ENCODE measurements around the gene DGKH. TPM values are rescaled to one million over a fixed set of nuclear protein-coding genes. Genes with fewer than 3 reads are reported as not detected.

Gene DGKH
- total and polyA plus RNA-seq, 9 of the 15 experiments (the other 6 are each of a cell fraction or from before 2014, with no cell fraction given): 0.38 to 4.4 (median 3.1) TPM

- BruUV-seq (replicated peaks): no TSS peak
- ChIA-PET POLR2A (interaction anchor here (1.0 to 1.2 kb wide), 2 partner anchors 8 to 10 kb away, joined by 3 read pairs; no protein-coding TSS in a partner anchor), CTCF (ENCODE audit: low intra/inter-chr PET ratio) (no interaction called here)
- Histone ChIP-seq H3K27me3 (ENCODE audit: control insufficient read depth in 2 of 2, insufficient read depth in 2 of 2, low read length in 2 of 2) (no peaks in the 10 kb centered on the region), H3K36me3 (ENCODE audit: control insufficient read depth, insufficient read depth, low read length) (peaks cover 8% of the 10 kb centered on the region; the same call in 1 of the 3 replicates), H3K9me3 (replicated peaks; ENCODE audit: control insufficient read depth, insufficient read depth, low read depth, low read length) (peaks cover 3% of the 10 kb centered on the region), H3K4me1 (replicated peaks in 1 of 2; ENCODE audit: control insufficient read depth in 2 of 2, insufficient read depth in 2 of 2, low read length in 2 of 2) (peaks cover 3 to 10% of the 10 kb centered on the region in 2 experiments; a peak in 1 of 5 replicates), H3K79me2 (ENCODE audit: control insufficient read depth, insufficient read depth, low read length) (peaks cover 3% of the 10 kb centered on the region; the same call in 1 of the 3 replicates), H3K27ac (ENCODE audit: extremely low read depth, low read depth, low read length) (peak overlapping the region; percentile 67), H3K9me1 (ENCODE audit: control insufficient read depth, insufficient read depth, low read length) (no peaks in the 10 kb centered on the region), H3K4me3 (no peak overlapping the region), H2AFZ (ENCODE audit: low read depth, low read length) (peak overlapping the region; percentile 71), H3K4me2 (ENCODE audit: insufficient read depth, low read length) (peak overlapping the region; percentile 75), H3K9ac (ENCODE audit: insufficient read depth in 1 of 2, low read depth in 2 of 2, low read length in 2 of 2) (peak overlapping the region; percentile 36 to 73; a peak in 3 of 4 replicates), H4K20me1 (replicated peaks; ENCODE audit: control insufficient read depth, insufficient read depth, low read length) (no peaks in the 10 kb centered on the region)
- FAIRE-seq (no peak), DNase-seq (ENCODE audit: extremely low read depth in 1 of 4, low spot score in 3 of 4) (peak in 1 of 4 experiments; percentile 33), ATAC-seq (peak; percentile 76)
- WGBS (ENCODE audit: insufficient coverage, low coverage, missing lambda C conversion rate): 9% methylated on average over 1 of the region's 1 CpG
- TF ChIP-seq ZNF507 (tag; conservative IDR thresholded peaks at IDR 0.05) (no peak), KDM5B (IDR thresholded peaks at IDR 0.05; ENCODE audit: insufficient replicate concordance, low read depth, low read length) (peak; percentile 36), MAFG (tag; conservative IDR thresholded peaks at IDR 0.05) (0 out of 2 replicates have a peak, but pooled peaks have one; percentile 27), C11orf30 (IDR thresholded peaks at IDR 0.05; ENCODE audit: low read depth) (peak; percentile 12; the same call in 1 of the 2 replicates), POLR2B (IDR thresholded peaks at IDR 0.05; ENCODE audit: low read depth, partially characterized antibody) (no peak), ZNF589 (CRISPR knock-in tag; IDR thresholded peaks at IDR 0.05; ENCODE audit: low read depth) (0 out of 2 replicates have a peak, but pooled peaks have one; percentile 21), ZNF316 (IDR thresholded peaks at IDR 0.05) (peak; percentile 39), TEAD2 (tag; IDR thresholded peaks at IDR 0.05) (no peak), RBBP5 (IDR thresholded peaks at IDR 0.05; ENCODE audit: borderline replicate concordance, insufficient read depth, low read length, poor library complexity, severe bottlenecking) (peak; percentile 18), ZBTB11 (CRISPR knock-in tag; IDR thresholded peaks at IDR 0.05) (0 out of 6 replicates have a peak, but pooled peaks of 1 of the 3 experiments have one; percentile 14), CCNT2 (IDR thresholded peaks at IDR 0.05; ENCODE audit: borderline replicate concordance, extremely low read depth, insufficient read length, low read depth, low read length) (no peak), NRF1 (conservative IDR thresholded peaks at IDR 0.05 in 1 of 2, IDR thresholded peaks at IDR 0.05 in 1 of 2) (0 out of 4 replicates have a peak, but pooled peaks of 1 of the 2 experiments have one; percentile 7)
- intact Hi-C loops (cut with micrococcal nuclease): no loop called here
- in situ Hi-C loops (cut with MboI): no loop called here
Observed at GRCh38 chr13:42056146-42056545, 7.7 kb downstream of the DGKH start.

All from K562 (cell line).